ENCODE data around the gene HOXC12.

Gene HOXC12

DNA sequence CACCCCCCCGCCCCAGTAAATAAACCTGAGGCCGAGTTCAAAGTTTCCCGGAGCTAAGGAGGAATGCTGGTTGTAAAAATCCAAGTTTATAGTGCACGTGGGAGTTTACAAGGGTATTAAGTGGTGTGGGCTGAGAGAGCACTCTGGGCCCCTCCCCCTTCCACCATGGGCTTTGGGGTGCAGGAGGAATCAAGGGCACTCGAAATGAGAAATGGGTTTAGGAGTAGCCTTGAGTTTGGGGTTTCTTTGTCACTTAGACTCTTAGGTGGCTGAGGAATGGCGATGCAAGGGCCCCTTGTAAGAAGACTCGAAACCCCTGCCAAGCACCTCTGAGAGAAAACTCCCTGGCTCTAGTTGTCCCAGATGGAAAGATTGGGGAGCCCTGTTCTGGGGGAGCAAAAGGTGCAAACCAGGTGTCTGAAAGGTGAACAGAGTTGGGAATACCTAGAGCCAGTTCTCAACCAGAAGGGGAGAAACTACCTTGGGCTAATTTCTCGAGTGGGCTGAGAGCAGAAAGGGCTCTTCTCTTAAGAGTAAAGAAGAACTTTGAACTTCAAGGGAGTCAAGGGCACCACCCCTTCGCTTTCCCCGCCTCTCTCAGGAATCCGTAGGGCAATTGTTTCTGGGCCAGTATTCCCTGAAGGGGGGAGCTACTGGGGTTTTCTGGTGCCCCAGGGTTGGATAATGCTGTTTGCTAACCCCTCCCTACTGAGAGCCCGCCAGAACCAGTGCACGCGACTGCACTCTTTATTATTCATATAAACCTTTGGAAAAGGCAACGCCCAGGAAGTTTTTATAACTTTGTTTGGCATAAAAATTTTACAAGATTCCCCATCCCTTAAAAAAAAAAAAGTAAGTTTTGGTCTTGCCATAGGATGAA is 24.0 kb downstream of the HOXC12 start:
- ChIA-PET POLR2A (interaction anchor here (0.6 kb wide), 1 partner anchor 86 kb away, joined by 3 read pairs; no protein-coding TSS in a partner anchor), CTCF (interaction anchor here (0.7 kb wide), 1 partner anchor 195 kb away, joined by 3 read pairs; no protein-coding TSS in a partner anchor)
- H3K9me3 ChIP-seq (ENCODE audit: control insufficient read depth, insufficient read depth, low read depth, low read length): no peaks in the 10 kb centered on the region
- peaks cover 34% of the 10 kb centered on the region for H3K4me1 ChIP-seq (ENCODE audit: control insufficient read depth, insufficient read depth, low read length)
- no peak overlapping the region for H3K4me3 ChIP-seq (ENCODE audit: low read depth, low read length)
- H3K36me3 ChIP-seq (ENCODE audit: control insufficient read depth in 2 of 2, insufficient read depth in 1 of 2, low read length in 2 of 2): no peaks in the 10 kb centered on the region
- peak overlapping the region; percentile 91 for H3K27ac ChIP-seq (ENCODE audit: extremely low read depth, low read depth, low read length)
- TF ChIP-seq ZNF16 (tag by site-specific recombination; IDR thresholded peaks at IDR 0.05; ENCODE audit: low read depth) (no peak), ZNF23 (tag by site-specific recombination; IDR thresholded peaks at IDR 0.05; ENCODE audit: borderline replicate concordance) (no peak), ZNF549 (tag by site-specific recombination; IDR thresholded peaks at IDR 0.05) (no peak), ZNF561 (tag by site-specific recombination; IDR thresholded peaks at IDR 0.05; ENCODE audit: borderline replicate concordance) (peak; percentile 100), ZNF701 (tag by site-specific recombination; IDR thresholded peaks at IDR 0.05) (no peak), EGR2 (tag by site-specific recombination; IDR thresholded peaks at IDR 0.05; ENCODE audit: low read depth) (peak; percentile 82; the same call in 1 of the 2 replicates), ZNF223 (tag by site-specific recombination; IDR thresholded peaks at IDR 0.05) (no peak), OSR2 (tag by site-specific recombination; IDR thresholded peaks at IDR 0.05) (peak; percentile 80), ZNF324 (tag by site-specific recombination; IDR thresholded peaks at IDR 0.05) (no peak), ZBTB8A (tag by site-specific recombination; IDR thresholded peaks at IDR 0.05) (peak; percentile 86; the same call in 1 of the 2 replicates), BCL11A (tag by site-specific recombination; IDR thresholded peaks at IDR 0.05; ENCODE audit: low read depth) (no peak), ZNF174 (tag by site-specific recombination; IDR thresholded peaks at IDR 0.05) (no peak), ZNF341 (tag by site-specific recombination; IDR thresholded peaks at IDR 0.05; ENCODE audit: low read depth) (peak; percentile 83), ZNF670 (tag by site-specific recombination; IDR thresholded peaks at IDR 0.05; ENCODE audit: low read depth) (no peak), GLIS2 (tag by site-specific recombination; IDR thresholded peaks at IDR 0.05) (peak; percentile 71), KLF1 (tag by site-specific recombination; IDR thresholded peaks at IDR 0.05) (peak; percentile 94), GLIS1 (tag by site-specific recombination; IDR thresholded peaks at IDR 0.05) (peak; percentile 30; the same call in 1 of the 2 replicates), ZEB2 (tag by site-specific recombination; IDR thresholded peaks at IDR 0.05) (peak; percentile 42; the same call in 1 of the 2 replicates), IKZF3 (tag by site-specific recombination; IDR thresholded peaks at IDR 0.05) (peak; percentile 55), ZNF302 (tag by site-specific recombination; IDR thresholded peaks at IDR 0.05; ENCODE audit: low read depth) (no peak), ZNF530 (tag by site-specific recombination; IDR thresholded peaks at IDR 0.05; ENCODE audit: low read depth) (no peak)
- TF ChIP-seq, protein P1, sequence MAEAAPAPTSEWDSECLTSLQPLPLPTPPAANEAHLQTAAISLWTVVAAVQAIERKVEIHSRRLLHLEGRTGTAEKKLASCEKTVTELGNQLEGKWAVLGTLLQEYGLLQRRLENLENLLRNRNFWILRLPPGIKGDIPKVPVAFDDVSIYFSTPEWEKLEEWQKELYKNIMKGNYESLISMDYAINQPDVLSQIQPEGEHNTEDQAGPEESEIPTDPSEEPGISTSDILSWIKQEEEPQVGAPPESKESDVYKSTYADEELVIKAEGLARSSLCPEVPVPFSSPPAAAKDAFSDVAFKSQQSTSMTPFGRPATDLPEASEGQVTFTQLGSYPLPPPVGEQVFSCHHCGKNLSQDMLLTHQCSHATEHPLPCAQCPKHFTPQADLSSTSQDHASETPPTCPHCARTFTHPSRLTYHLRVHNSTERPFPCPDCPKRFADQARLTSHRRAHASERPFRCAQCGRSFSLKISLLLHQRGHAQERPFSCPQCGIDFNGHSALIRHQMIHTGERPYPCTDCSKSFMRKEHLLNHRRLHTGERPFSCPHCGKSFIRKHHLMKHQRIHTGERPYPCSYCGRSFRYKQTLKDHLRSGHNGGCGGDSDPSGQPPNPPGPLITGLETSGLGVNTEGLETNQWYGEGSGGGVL (tag by site-specific recombination; IDR thresholded peaks at IDR 0.05): peak; percentile 25; the same call in 1 of the 2 replicates
- TF ChIP-seq, protein P2, sequence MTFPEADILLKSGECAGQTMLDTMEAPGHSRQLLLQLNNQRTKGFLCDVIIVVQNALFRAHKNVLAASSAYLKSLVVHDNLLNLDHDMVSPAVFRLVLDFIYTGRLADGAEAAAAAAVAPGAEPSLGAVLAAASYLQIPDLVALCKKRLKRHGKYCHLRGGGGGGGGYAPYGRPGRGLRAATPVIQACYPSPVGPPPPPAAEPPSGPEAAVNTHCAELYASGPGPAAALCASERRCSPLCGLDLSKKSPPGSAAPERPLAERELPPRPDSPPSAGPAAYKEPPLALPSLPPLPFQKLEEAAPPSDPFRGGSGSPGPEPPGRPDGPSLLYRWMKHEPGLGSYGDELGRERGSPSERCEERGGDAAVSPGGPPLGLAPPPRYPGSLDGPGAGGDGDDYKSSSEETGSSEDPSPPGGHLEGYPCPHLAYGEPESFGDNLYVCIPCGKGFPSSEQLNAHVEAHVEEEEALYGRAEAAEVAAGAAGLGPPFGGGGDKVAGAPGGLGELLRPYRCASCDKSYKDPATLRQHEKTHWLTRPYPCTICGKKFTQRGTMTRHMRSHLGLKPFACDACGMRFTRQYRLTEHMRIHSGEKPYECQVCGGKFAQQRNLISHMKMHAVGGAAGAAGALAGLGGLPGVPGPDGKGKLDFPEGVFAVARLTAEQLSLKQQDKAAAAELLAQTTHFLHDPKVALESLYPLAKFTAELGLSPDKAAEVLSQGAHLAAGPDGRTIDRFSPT (tag by site-specific recombination; IDR thresholded peaks at IDR 0.05): peak; percentile 38; the same call in 1 of the 2 replicates
- TF ChIP-seq, protein P3, sequence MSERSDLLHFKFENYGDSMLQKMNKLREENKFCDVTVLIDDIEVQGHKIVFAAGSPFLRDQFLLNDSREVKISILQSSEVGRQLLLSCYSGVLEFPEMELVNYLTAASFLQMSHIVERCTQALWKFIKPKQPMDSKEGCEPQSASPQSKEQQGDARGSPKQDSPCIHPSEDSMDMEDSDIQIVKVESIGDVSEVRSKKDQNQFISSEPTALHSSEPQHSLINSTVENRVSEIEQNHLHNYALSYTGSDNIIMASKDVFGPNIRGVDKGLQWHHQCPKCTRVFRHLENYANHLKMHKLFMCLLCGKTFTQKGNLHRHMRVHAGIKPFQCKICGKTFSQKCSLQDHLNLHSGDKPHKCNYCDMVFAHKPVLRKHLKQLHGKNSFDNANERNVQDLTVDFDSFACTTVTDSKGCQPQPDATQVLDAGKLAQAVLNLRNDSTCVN (tag by site-specific recombination; optimal IDR thresholded peaks at IDR 0.05): peak; percentile 5
- TF ChIP-seq, protein P4, sequence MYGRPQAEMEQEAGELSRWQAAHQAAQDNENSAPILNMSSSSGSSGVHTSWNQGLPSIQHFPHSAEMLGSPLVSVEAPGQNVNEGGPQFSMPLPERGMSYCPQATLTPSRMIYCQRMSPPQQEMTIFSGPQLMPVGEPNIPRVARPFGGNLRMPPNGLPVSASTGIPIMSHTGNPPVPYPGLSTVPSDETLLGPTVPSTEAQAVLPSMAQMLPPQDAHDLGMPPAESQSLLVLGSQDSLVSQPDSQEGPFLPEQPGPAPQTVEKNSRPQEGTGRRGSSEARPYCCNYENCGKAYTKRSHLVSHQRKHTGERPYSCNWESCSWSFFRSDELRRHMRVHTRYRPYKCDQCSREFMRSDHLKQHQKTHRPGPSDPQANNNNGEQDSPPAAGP (tag by site-specific recombination; IDR thresholded peaks at IDR 0.05): peak; percentile 18; the same call in 1 of the 2 replicates
- TF ChIP-seq, protein P5, sequence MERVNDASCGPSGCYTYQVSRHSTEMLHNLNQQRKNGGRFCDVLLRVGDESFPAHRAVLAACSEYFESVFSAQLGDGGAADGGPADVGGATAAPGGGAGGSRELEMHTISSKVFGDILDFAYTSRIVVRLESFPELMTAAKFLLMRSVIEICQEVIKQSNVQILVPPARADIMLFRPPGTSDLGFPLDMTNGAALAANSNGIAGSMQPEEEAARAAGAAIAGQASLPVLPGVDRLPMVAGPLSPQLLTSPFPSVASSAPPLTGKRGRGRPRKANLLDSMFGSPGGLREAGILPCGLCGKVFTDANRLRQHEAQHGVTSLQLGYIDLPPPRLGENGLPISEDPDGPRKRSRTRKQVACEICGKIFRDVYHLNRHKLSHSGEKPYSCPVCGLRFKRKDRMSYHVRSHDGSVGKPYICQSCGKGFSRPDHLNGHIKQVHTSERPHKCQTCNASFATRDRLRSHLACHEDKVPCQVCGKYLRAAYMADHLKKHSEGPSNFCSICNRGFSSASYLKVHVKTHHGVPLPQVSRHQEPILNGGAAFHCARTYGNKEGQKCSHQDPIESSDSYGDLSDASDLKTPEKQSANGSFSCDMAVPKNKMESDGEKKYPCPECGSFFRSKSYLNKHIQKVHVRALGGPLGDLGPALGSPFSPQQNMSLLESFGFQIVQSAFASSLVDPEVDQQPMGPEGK (tag by site-specific recombination; IDR thresholded peaks at IDR 0.05): peak; percentile 45
- TF ChIP-seq, protein P6, sequence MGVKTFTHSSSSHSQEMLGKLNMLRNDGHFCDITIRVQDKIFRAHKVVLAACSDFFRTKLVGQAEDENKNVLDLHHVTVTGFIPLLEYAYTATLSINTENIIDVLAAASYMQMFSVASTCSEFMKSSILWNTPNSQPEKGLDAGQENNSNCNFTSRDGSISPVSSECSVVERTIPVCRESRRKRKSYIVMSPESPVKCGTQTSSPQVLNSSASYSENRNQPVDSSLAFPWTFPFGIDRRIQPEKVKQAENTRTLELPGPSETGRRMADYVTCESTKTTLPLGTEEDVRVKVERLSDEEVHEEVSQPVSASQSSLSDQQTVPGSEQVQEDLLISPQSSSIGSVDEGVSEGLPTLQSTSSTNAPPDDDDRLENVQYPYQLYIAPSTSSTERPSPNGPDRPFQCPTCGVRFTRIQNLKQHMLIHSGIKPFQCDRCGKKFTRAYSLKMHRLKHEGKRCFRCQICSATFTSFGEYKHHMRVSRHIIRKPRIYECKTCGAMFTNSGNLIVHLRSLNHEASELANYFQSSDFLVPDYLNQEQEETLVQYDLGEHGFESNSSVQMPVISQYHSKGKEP (tag by site-specific recombination; IDR thresholded peaks at IDR 0.05): 0 out of 2 replicates have a peak, but pooled peaks have one; percentile 7

All from HEK293 (cell line).